ENCODE measurements around the gene DPH1.
A peak's percentile ranks its signal among the peaks of the same experiment; 100 is the strongest.

DPH1 gene

GRCh38 chr17:1997289-1997926, 32.5 kb upstream of the DPH1 start (continued):
- no peak for TF ChIP-seq ZNF18 (tag by site-specific recombination; IDR thresholded peaks at IDR 0.05)
- TF ChIP-seq ZNF664 (tag by site-specific recombination; IDR thresholded peaks at IDR 0.05): peak; percentile 65; the same call in 1 of the 2 replicates
- no peak for TF ChIP-seq ZNF473 (tag by site-specific recombination; IDR thresholded peaks at IDR 0.05)
- no peak for TF ChIP-seq FEZF1 (tag by site-specific recombination; IDR thresholded peaks at IDR 0.05)
- peak; percentile 97 for TF ChIP-seq TRIM28 (IDR thresholded peaks at IDR 0.05; ENCODE audit: borderline replicate concordance, low read length)
- TF ChIP-seq ZNF341 (tag by site-specific recombination; IDR thresholded peaks at IDR 0.05; ENCODE audit: low read depth): no peak
- TF ChIP-seq ZNF2 (tag by site-specific recombination; IDR thresholded peaks at IDR 0.05): no peak
- TF ChIP-seq ZNF157 (tag by site-specific recombination; IDR thresholded peaks at IDR 0.05): no peak
- TF ChIP-seq ZBTB26 (tag by site-specific recombination; optimal IDR thresholded peaks at IDR 0.05): no peak
- TF ChIP-seq ZNF645 (tag by site-specific recombination; IDR thresholded peaks at IDR 0.05): no peak
- peak; percentile 47 for TF ChIP-seq OSR2 (tag by site-specific recombination; IDR thresholded peaks at IDR 0.05)
- no peak for TF ChIP-seq ZNF837 (tag by site-specific recombination; IDR thresholded peaks at IDR 0.05)
- TF ChIP-seq ZNF529 (tag by site-specific recombination; IDR thresholded peaks at IDR 0.05; ENCODE audit: insufficient replicate concordance): no peak
- no peak for TF ChIP-seq ZSCAN4 (tag by site-specific recombination; IDR thresholded peaks at IDR 0.05)
- TF ChIP-seq ZNF362 (tag by site-specific recombination; IDR thresholded peaks at IDR 0.05): no peak
- peak; percentile 73; the same call in 1 of the 2 replicates for TF ChIP-seq INSM2 (tag by site-specific recombination; IDR thresholded peaks at IDR 0.05)
- TF ChIP-seq ZNF530 (tag by site-specific recombination; IDR thresholded peaks at IDR 0.05; ENCODE audit: low read depth): no peak
- TF ChIP-seq ZNF561 (tag by site-specific recombination; IDR thresholded peaks at IDR 0.05; ENCODE audit: borderline replicate concordance): 0 out of 2 replicates have a peak, but pooled peaks have one; percentile 44
- TF ChIP-seq OVOL3 (tag by site-specific recombination; IDR thresholded peaks at IDR 0.05): 0 out of 2 replicates have a peak, but pooled peaks have one; percentile 67
- TF ChIP-seq ZNF501 (tag by site-specific recombination; IDR thresholded peaks at IDR 0.05): no peak
- TF ChIP-seq SP7 (tag by site-specific recombination; IDR thresholded peaks at IDR 0.05): peak; percentile 53; the same call in 1 of the 2 replicates
- no peak for TF ChIP-seq ZNF560 (tag by site-specific recombination; IDR thresholded peaks at IDR 0.05; ENCODE audit: borderline replicate concordance)
- TF ChIP-seq ZNF830 (tag by site-specific recombination; IDR thresholded peaks at IDR 0.05; ENCODE audit: low read depth): no peak
- TF ChIP-seq KLF16 (tag by site-specific recombination; IDR thresholded peaks at IDR 0.05): no peak
- TF ChIP-seq ZNF610 (tag by site-specific recombination; IDR thresholded peaks at IDR 0.05; ENCODE audit: borderline replicate concordance): peak; percentile 39; the same call in 1 of the 2 replicates
- TF ChIP-seq ZNF677 (tag by site-specific recombination; IDR thresholded peaks at IDR 0.05): no peak
- TF ChIP-seq ZNF692 (tag by site-specific recombination; IDR thresholded peaks at IDR 0.05): no peak
- TF ChIP-seq ZNF660 (tag by site-specific recombination; IDR thresholded peaks at IDR 0.05): no peak
- no peak for TF ChIP-seq ZNF768 (tag by site-specific recombination; IDR thresholded peaks at IDR 0.05)
- TF ChIP-seq ZNF555 (tag by site-specific recombination; conservative IDR thresholded peaks at IDR 0.05): no peak
- TF ChIP-seq ZEB2 (tag by site-specific recombination; IDR thresholded peaks at IDR 0.05): peak; percentile 75; the same call in 1 of the 2 replicates
- peak; percentile 68 for TF ChIP-seq KLF8 (tag by site-specific recombination; IDR thresholded peaks at IDR 0.05)

Data from HEK293 (cell line).